ENCODE measurements around the gene ALK. TPM values are rescaled to one million over a fixed set of nuclear protein-coding genes. Genes with fewer than 3 reads are reported as not detected.

Gene ALK
- total and polyA plus RNA-seq, 2 experiments from 2014 or later = 0.35 TPM; not detected in 1

DNA sequence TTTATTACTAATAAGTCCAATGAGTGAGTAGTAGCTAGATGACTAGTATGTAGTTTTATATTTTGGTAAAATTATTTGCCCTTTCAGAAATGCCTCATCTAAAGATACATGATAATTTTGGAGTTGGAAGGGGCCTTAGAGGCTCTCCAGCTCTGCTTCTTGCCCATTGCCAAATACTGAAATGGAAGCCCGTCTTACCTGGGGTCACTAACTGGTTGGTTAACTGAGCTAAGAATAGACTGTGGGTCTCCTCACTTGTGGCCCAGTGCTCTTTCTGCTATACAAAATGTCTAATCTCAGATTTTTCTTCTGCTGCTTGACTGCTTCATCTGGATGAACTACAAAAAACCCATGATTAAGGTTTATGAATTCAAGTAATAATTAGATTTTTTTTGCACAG lies 739.1 kb downstream of the ALK start:
- no peaks in the 10 kb centered on the region for H3K27me3 Mint-ChIP-seq (ENCODE audit: insufficient read depth, low read depth, poor library complexity)
- H4K20me1 ChIP-seq (replicated peaks; ENCODE audit: insufficient read depth) = no peaks in the 10 kb centered on the region
- no peak for TF ChIP-seq POLR2AphosphoS5 (IDR thresholded peaks at IDR 0.05; ENCODE audit: low read depth)
- TF ChIP-seq, protein P1, sequence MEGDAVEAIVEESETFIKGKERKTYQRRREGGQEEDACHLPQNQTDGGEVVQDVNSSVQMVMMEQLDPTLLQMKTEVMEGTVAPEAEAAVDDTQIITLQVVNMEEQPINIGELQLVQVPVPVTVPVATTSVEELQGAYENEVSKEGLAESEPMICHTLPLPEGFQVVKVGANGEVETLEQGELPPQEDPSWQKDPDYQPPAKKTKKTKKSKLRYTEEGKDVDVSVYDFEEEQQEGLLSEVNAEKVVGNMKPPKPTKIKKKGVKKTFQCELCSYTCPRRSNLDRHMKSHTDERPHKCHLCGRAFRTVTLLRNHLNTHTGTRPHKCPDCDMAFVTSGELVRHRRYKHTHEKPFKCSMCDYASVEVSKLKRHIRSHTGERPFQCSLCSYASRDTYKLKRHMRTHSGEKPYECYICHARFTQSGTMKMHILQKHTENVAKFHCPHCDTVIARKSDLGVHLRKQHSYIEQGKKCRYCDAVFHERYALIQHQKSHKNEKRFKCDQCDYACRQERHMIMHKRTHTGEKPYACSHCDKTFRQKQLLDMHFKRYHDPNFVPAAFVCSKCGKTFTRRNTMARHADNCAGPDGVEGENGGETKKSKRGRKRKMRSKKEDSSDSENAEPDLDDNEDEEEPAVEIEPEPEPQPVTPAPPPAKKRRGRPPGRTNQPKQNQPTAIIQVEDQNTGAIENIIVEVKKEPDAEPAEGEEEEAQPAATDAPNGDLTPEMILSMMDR (conservative IDR thresholded peaks at IDR 0.05; ENCODE audit: low read depth in 2 of 2) = no peak
- TF ChIP-seq ZNF331 (CRISPR knock-in tag; IDR thresholded peaks at IDR 0.05; ENCODE audit: low read depth) = no peak
- no peak overlapping the region for H3K4me3 ChIP-seq
- no peaks in the 10 kb centered on the region for H3K4me1 Mint-ChIP-seq
- H3K9me2 ChIP-seq (ENCODE audit: insufficient read depth) = no peaks in the 10 kb centered on the region
- no peak overlapping the region for H3K4me2 ChIP-seq
- no peaks in the 10 kb centered on the region for H3F3A ChIP-seq (replicated peaks; ENCODE audit: low read depth)
- H3K36me3 ChIP-seq (ENCODE audit: insufficient read depth) = no peaks in the 10 kb centered on the region
- H3K79me2 ChIP-seq (replicated peaks; ENCODE audit: insufficient read depth) = no peaks in the 10 kb centered on the region
- H2AFZ ChIP-seq = no peak overlapping the region
- DNase-seq (ENCODE audit: low spot score) = no peak
- H3K4me3 Mint-ChIP-seq = no peak overlapping the region
- no peak for ATAC-seq
- no peaks in the 10 kb centered on the region for H3K36me3 Mint-ChIP-seq (ENCODE audit: low read depth)
- H3K9me3 Mint-ChIP-seq = peaks cover under 1% of the 10 kb centered on the region; the same call in 1 of the 3 replicates
- no peaks in the 10 kb centered on the region for H3K4me1 ChIP-seq (ENCODE audit: insufficient read depth)
- H3K27me3 ChIP-seq (ENCODE audit: insufficient read depth) = no peaks in the 10 kb centered on the region
- H3K27ac Mint-ChIP-seq = no peak overlapping the region
- no peak overlapping the region for H3K27ac ChIP-seq (ENCODE audit: low read depth)

DNA sequence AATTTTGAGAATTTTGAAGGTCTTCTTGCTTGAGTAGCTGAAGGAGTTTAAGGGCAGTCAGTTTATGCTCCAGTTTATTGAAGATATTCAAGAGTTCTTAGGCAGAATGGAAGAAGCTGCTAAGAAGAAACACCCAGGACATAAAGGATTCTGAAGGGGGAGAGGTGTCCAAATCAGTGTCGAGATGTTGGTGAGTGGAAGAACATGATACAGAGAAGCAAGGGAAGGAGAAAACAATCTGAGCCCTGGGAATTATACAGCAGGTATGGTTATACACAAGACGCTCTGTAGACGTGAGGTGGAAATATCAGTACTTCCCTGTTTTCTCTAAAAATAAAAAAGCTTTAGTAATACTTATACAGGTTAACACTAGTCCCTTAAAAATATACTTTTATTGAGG lies 746.0 kb downstream of the ALK start:
- H3K4me2 ChIP-seq = no peak overlapping the region
- TF ChIP-seq NANOG (IDR thresholded peaks at IDR 0.05; ENCODE audit: borderline replicate concordance) (no peak), ZNF331 (CRISPR knock-in tag; IDR thresholded peaks at IDR 0.05; ENCODE audit: low read depth) (no peak), STAT1 (IDR thresholded peaks at IDR 0.05; ENCODE audit: unreplicated experiment) (no peak), EZH2 (IDR thresholded peaks at IDR 0.05; ENCODE audit: low read depth, unreplicated experiment) (no peak), ZNF114 (CRISPR knock-in tag; IDR thresholded peaks at IDR 0.05) (no peak)
- Mint-ChIP-seq H3K9me3 (no peaks in the 10 kb centered on the region), H3K27me3 (ENCODE audit: insufficient read depth, low read depth, poor library complexity) (no peaks in the 10 kb centered on the region), H3K36me3 (ENCODE audit: low read depth) (no peaks in the 10 kb centered on the region), H3K4me1 (no peaks in the 10 kb centered on the region), H3K27ac (no peak overlapping the region), H3K4me3 (no peak overlapping the region)
- no peak for ATAC-seq
- no peaks in the 10 kb centered on the region for H3F3A ChIP-seq (replicated peaks; ENCODE audit: low read depth)
- H4K20me1 ChIP-seq (replicated peaks; ENCODE audit: insufficient read depth) = no peaks in the 10 kb centered on the region
- no peak for DNase-seq (ENCODE audit: low spot score)
- H3K9me2 ChIP-seq (ENCODE audit: insufficient read depth) = no peaks in the 10 kb centered on the region
- H3K79me2 ChIP-seq (replicated peaks; ENCODE audit: insufficient read depth) = no peaks in the 10 kb centered on the region
- H3K36me3 ChIP-seq (ENCODE audit: insufficient read depth) = no peaks in the 10 kb centered on the region
- H3K4me3 ChIP-seq = no peak overlapping the region
- H3K27ac ChIP-seq (ENCODE audit: low read depth) = no peak overlapping the region
- no peaks in the 10 kb centered on the region for H3K4me1 ChIP-seq (ENCODE audit: insufficient read depth)
- no peak overlapping the region for H2AFZ ChIP-seq
- no peaks in the 10 kb centered on the region for H3K27me3 ChIP-seq (ENCODE audit: insufficient read depth)

GRCh38 chr2:29174937-29175336 lies 746.4 kb downstream of the ALK start:
- Histone ChIP-seq H3K27me3 (ENCODE audit: insufficient read depth) (no peaks in the 10 kb centered on the region), H3K79me2 (replicated peaks; ENCODE audit: insufficient read depth) (no peaks in the 10 kb centered on the region), H3K4me3 (no peak overlapping the region), H3K27ac (ENCODE audit: low read depth) (no peak overlapping the region), H3F3A (replicated peaks; ENCODE audit: low read depth) (no peaks in the 10 kb centered on the region), H4K20me1 (replicated peaks; ENCODE audit: insufficient read depth) (no peaks in the 10 kb centered on the region), H3K4me1 (ENCODE audit: insufficient read depth) (no peaks in the 10 kb centered on the region), H3K4me2 (no peak overlapping the region), H3K36me3 (ENCODE audit: insufficient read depth) (no peaks in the 10 kb centered on the region), H3K9me2 (ENCODE audit: insufficient read depth) (no peaks in the 10 kb centered on the region), H2AFZ (no peak overlapping the region)
- Mint-ChIP-seq H3K27me3 (ENCODE audit: insufficient read depth, low read depth, poor library complexity) (no peaks in the 10 kb centered on the region), H3K27ac (no peak overlapping the region), H3K4me1 (no peaks in the 10 kb centered on the region), H3K9me3 (no peaks in the 10 kb centered on the region), H3K4me3 (no peak overlapping the region), H3K36me3 (ENCODE audit: low read depth) (no peaks in the 10 kb centered on the region)
- ATAC-seq (no peak; the same call in 2 of the 3 replicates), DNase-seq (ENCODE audit: low spot score) (no peak)
- TF ChIP-seq CREB1 (CRISPR knock-in tag; IDR thresholded peaks at IDR 0.05; ENCODE audit: low read depth) (no peak), EZH2 (IDR thresholded peaks at IDR 0.05; ENCODE audit: low read depth, unreplicated experiment) (no peak), NANOG (IDR thresholded peaks at IDR 0.05; ENCODE audit: borderline replicate concordance) (no peak), ZNF114 (CRISPR knock-in tag; IDR thresholded peaks at IDR 0.05) (no peak), JUNB (IDR thresholded peaks at IDR 0.05; ENCODE audit: unreplicated experiment) (no peak)
- TF ChIP-seq, protein P2, sequence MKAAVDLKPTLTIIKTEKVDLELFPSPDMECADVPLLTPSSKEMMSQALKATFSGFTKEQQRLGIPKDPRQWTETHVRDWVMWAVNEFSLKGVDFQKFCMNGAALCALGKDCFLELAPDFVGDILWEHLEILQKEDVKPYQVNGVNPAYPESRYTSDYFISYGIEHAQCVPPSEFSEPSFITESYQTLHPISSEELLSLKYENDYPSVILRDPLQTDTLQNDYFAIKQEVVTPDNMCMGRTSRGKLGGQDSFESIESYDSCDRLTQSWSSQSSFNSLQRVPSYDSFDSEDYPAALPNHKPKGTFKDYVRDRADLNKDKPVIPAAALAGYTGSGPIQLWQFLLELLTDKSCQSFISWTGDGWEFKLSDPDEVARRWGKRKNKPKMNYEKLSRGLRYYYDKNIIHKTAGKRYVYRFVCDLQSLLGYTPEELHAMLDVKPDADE (IDR thresholded peaks at IDR 0.05) = no peak
- TF ChIP-seq, protein P1 (conservative IDR thresholded peaks at IDR 0.05; ENCODE audit: low read depth in 2 of 2) = no peak
